Measurements from ENCODE around the gene SCN1B.
"Not testable (repeated sequence)": the region's sequence is repeated elsewhere in the genome, so short reads cannot be mapped to it uniquely, and the experiment has no call there.

The SCN1B gene

GRCh38 chr19:35030257-35031071 lies at the start of gene SCN1B:
TSS of gene SCN1B (plus strand) at chr19:35030470. CDS start at chr19:35030821, 351 bp downstream.
- peak; percentile 78 for DNase-seq

DNA sequence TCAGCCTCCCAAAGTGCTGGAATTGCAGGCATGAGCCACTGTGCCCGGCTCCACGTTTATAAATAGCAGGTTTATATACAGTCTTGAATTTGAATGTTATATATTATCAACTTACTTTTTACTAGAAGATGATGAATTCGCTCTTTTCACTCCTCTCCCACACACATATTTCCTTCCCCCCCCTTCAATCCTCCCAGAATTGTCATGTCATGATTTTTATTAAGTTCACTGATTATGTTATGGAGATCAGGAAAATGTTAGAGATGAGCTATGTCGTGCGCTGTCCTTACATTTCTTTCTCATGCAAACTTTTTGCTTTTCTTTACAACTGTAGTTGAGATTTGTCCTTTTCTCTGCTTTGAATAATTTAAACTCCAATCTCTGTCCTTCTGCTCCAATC lies 48.0 kb upstream of the SCN1B start:
- no peak for DNase-seq

DNA sequence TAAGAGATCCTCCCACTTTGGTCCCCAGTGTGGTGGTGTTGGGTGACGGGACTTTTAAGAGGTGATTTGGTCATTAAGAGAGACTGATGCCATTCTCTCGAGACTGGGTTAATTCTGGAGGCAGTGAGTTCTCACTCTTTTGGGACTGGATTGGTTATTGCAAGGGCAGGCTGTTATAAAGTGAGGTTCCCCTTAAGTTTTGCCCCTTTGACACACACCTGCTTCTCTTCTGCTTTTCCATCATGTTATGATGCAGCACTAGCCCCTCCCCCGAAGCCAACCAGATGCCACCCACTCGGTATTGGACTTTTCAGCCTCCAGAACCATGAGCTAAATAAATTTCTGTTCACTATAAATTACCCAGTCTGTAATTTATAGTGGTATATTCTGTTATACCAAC lies 46.5 kb upstream of the SCN1B start:
- DNase-seq = no peak

GRCh38 chr19:34984287-34984686 lies 46.0 kb upstream of the SCN1B start:
- DNase-seq = no peak

DNA sequence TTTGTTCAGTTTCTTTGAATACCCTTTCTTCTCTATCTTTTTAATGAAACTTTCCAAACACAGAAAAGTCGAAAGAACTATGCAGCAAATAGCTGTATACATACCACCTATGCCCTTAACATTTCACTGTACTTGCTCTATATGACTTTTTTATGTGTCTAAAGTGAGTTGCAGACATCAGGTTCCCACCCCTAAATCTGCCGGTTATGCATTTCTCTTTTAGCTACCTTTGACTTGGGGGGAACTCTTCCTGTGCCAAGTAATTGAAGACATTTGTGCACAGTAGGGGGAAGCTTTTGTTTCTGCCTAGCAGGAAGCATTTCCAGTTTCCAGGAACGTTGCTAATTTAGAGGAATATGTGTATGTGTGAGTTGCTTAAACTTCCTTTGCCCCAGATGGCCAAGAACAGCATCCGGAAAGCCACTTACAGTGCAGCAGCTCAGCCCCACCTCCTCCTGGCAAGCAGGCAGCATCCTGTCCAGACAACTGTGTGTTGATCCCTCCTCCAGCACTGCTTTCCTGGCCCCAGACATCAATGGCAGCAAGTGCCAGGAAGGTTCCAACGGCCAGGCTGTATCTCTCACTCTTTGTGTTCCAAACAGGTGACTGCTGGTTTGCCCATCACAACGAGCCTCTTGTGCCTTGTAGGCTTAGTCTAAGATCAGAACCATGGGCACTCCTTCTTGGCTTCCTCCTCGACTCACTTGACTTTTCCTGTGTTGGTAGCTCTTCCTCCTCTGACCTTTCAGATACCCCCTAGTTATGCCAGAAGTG lies 44.8 kb upstream of the SCN1B start:
- DNase-seq = peak; percentile 61

DNA sequence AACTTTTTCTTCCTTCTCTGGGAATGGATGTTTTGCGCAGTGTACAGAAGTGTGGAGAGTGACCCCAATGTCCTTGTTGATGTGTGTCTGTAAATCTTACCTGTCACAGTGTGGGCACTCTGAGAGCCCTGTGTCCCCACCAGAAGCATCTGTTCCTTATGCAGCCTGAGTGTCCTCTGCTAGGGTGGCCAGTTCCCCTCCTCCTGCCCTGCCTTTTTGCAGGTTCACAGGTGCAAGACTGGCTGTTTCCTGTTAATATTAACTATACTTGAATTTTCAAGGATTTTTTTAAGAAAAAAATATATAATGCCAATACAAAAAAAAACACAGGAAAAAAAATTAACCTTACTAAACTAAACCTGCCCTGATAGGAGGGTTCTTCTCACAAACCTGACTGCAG lies 42.2 kb upstream of the SCN1B start:
- no peak for DNase-seq

GRCh38 chr19:34989298-34989697 lies 41.0 kb upstream of the SCN1B start:
- no peak for DNase-seq

DNA sequence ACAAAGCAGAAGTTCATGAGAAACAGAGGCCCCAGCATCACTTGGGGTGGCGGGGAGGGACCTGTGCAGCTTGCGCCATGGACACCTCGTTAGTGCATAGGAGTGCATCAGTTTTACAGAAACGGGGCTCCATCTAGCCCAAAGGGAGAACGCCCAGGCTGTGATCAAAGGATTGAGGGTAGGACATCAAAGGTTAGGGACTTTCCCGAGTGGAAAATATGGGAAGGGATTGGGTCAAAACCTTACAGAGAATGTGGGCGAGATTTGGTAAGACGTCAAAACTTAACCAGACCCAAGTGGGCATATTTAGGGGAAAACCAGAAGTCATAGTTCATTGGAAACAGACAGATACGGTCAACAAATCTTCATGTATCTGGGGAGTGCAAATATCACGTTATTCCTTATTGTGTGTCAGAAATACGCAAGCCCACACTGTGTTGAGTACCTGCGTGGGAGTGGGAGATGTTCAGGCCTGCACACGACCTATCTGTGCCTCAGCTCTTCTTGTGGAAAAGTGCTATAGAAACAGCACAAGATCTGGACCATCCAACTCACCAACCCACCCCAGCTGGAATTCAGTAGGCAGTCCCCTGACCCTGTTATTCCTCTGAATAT lies 39.6 kb upstream of the SCN1B start:
- DNase-seq = no peak

DNA sequence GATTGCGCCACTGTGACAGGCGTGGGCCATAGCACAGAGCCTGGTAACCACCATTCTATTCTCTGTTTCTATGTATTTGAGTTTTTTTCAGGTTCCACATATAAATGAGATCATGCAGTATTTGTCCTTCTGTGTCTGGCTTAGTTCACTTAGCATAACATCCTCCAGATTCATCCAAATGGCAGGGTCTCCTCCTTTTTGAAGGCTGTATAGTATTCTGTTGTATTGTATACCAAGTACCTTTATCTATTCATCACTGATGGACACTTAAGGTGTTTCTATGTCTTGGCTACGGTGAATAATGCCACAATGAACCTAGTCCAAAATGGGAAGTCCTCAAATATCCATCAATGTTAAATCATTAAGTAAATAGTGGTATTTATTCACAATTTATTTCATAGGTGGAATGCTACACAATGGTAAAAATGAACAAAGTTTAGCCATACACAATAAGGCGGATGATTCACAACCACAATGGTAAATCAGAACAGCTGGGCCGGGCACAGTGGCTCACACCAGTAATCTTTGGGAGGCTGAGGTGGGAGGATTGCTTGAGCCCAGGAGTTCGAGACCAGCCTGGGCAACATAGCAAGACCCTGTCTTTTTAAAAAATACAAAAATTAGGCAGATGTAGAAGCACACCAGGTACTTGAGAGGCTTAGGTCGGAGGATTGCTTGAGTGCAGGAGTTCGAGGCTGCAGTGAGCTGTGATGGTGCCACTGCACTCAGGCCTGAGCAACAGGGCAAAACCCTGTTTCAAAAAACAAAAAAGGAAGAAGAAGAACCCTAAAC lies 38.5 kb upstream of the SCN1B start:
- no peak for DNase-seq

GRCh38 chr19:34992582-34992981 lies 37.7 kb upstream of the SCN1B start:
- DNase-seq = not testable (repeated sequence)

DNA sequence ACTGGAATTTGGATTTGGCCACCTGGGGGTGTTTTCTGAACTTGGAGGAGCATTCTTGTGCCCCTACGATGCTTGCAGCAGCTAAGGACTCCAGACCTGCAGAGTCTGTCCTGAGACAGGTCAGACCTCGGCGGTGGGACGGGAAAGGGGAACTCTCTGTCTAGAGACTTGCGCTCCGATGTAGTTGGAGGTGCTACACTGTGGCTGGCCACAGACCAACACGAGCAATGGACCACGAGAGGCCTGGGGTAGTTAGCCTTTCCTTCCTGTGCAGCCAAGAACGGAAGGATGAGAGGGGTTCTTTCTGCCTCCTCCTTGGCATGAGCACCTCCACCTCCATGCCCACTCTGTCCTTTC lies 36.0 kb upstream of the SCN1B start:
- DNase-seq = no peak

GRCh38 chr19:34994643-34995541 lies 35.4 kb upstream of the SCN1B start:
- DNase-seq = no peak

DNA sequence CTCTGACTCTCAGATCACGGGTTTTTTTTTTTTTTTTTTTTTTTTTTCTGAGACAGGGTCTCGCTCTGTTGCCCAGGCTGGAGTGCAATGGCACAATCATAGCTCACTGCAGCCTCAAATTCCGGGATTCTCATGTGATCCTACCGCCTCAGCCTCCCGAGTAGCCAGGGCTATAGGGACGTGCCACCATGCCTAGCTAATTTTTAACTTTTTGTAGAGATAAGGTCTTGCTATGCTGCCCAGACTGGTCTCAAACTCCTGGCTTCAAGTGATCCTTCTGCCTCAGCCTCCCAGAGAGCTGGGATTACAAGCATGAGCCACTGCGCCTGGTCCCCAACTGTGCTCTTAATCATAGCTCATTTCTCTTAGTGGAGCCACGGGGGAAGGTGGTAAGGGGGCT lies 34.7 kb upstream of the SCN1B start:
- DNase-seq = no peak

GRCh38 chr19:34997071-34997617 lies 33.1 kb upstream of the SCN1B start:
- DNase-seq = peak; percentile 54

DNA sequence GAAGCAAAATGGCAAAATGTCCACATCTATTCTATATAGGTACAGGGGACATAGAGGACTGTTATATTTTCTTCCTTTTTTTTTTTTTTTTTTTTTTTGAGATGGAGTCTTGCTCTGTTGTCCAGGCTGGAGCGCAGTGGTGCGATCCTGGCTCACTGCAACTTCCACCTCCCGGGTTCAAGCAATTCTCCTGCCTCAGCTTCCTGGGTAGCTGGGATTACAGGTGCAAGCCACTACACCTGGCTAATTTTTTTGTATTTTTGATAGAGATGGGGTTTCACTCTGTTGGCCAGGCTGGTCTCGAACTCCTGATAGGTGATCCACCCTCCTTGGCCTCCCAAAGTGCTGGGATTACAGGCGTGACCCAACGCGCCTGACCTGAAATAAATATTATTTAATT lies 32.0 kb upstream of the SCN1B start:
- not testable (repeated sequence) for DNase-seq

DNA sequence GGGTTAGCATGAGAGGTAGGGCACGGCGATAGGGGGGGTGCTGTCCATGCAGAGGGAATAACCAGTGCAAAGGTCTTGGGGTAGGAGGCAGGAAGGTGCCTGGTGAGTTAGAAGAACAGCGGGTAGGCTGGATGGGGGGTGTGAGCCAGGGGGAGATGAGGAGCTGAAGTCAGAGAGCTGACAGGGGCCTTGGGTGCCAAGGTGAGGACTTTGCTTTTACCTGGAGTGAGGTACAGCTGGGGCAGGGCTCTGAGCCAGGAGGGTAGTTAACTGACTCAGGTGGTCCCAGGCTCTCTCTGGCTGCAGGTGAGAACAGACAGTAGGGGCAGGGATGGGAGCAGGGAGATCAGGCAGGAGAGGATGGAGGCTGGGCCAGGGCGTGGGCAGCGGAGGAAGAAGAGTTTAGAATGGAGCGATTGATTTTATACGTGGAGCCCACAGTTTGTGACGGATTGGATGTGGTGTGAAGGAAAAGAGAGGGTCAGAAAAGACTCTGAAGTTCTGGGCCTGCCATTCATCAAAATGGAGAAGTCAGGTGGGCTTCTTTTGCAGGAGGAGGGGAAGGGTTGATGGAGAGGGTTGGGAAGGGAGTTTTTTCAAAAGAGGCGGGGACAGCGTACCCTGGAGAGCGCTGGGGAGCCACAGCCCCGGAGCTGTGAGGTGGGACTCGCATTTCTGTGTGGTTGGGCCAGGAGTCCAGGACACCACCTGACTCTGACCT lies 31.3 kb upstream of the SCN1B start:
- DNase-seq = no peak

GRCh38 chr19:34999498-35000337 lies 30.6 kb upstream of the SCN1B start, which contains the start of gene GRAMD1A:
TSS of gene GRAMD1A (plus strand) at chr19:35000323. CDS start at chr19:35000479, 156 bp downstream.
- DNase-seq = peak; percentile 81

DNA sequence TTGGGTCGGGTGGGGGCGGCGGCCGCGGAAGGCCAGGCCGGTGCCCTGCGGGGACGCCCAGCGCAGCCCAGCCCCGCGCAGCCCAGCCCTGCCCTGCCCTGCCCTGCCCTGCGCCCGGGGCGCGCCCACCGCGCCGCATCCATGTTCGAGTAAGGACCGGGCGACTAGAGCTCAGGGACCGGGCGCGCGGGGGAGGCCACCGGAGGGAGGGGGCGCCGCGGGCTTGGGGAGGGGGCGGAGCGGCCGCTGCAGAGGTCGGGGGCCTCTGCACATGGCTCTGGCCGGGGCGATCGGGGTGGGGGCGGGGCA lies 30.0 kb upstream of the SCN1B start:
- DNase-seq = no peak

- peak; percentile 77 for DNase-seq
Observed at GRCh38 chr19:35000647-35001501, 29.4 kb upstream of the SCN1B start.
